ENCODE measurements around the gene NUDT8. TPM values are rescaled to one million over a fixed set of nuclear protein-coding genes. Genes with fewer than 3 reads are reported as not detected.

The NUDT8 gene
- total and polyA plus RNA-seq, 2 of the 8 experiments (the other 6 are each of a cell fraction or from before 2014, with no cell fraction given) = 7.2 to 8.3 TPM

- TF ChIP-seq RAD21 (IDR thresholded peaks at IDR 0.05 in 1 of 2, conservative IDR thresholded peaks at IDR 0.05 in 1 of 2; ENCODE audit: low read depth in 2 of 2, low read length in 2 of 2) (peak; percentile 24 to 45), BCL11A (IDR thresholded peaks at IDR 0.05; ENCODE audit: low read depth in 2 of 2, low read length in 2 of 2) (no peak), SP2 (IDR thresholded peaks at IDR 0.05; ENCODE audit: low read length) (no peak), GABPA (IDR thresholded peaks at IDR 0.05; ENCODE audit: borderline replicate concordance, insufficient read depth, low read length) (no peak), ASH2L (IDR thresholded peaks at IDR 0.05; ENCODE audit: low read length) (no peak), YY1 (IDR thresholded peaks at IDR 0.05; ENCODE audit: low read depth, low read length) (no peak), SIX5 (IDR thresholded peaks at IDR 0.05; ENCODE audit: low read depth, low read length) (no peak), PHF8 (conservative IDR thresholded peaks at IDR 0.05; ENCODE audit: low read depth, low read length) (no peak), SIN3A (conservative IDR thresholded peaks at IDR 0.05 in 1 of 2, IDR thresholded peaks at IDR 0.05 in 1 of 2; ENCODE audit: low read depth in 1 of 2, low read length in 2 of 2) (no peak), TCF12 (IDR thresholded peaks at IDR 0.05; ENCODE audit: low read depth, low read length) (no peak), ZNF274 (IDR thresholded peaks at IDR 0.05; ENCODE audit: borderline replicate concordance, extremely low read depth, low read length) (no peak), TBP (IDR thresholded peaks at IDR 0.05; ENCODE audit: low read depth, low read length) (no peak), ATF2 (IDR thresholded peaks at IDR 0.05; ENCODE audit: low read length) (no peak), TAF1 (IDR thresholded peaks at IDR 0.05; ENCODE audit: low read depth, low read length) (no peak), POU5F1 (IDR thresholded peaks at IDR 0.05; ENCODE audit: low read depth, low read length) (no peak), TAF7 (optimal IDR thresholded peaks at IDR 0.05; ENCODE audit: borderline replicate concordance, low read depth, low read length) (no peak), CEBPB (IDR thresholded peaks at IDR 0.05; ENCODE audit: low read depth, low read length) (no peak), E2F6 (IDR thresholded peaks at IDR 0.05) (no peak), TEAD4 (IDR thresholded peaks at IDR 0.05; ENCODE audit: low read depth, low read length) (peak; percentile 81)
- TF ChIP-seq, protein P1, sequence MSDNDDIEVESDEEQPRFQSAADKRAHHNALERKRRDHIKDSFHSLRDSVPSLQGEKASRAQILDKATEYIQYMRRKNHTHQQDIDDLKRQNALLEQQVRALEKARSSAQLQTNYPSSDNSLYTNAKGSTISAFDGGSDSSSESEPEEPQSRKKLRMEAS (IDR thresholded peaks at IDR 0.05) = 0 out of 2 replicates have a peak, but pooled peaks have one; percentile 11
These were observed 15.6 kb downstream of the NUDT8 start (continued) for GRCh38 chr11:67613960-67614715.
